Neuronal stem cell (in vitro differentiated cells): Measurements from ENCODE around the gene NFATC2.
"Not testable (repeated sequence)": the region's sequence is repeated elsewhere in the genome, so short reads cannot be mapped to it uniquely, and the experiment has no call there.

Source experiments
- DNase-seq: peaks from one replicate; pipeline ENCODE4 v3.0.0-alpha.2; 2013; ENCODE audit warnings: low spot score
- H2AFZ ChIP-seq: one replicate; pipeline ENCODE4 v1.6.1; 2013; ENCODE audit warnings: mild to moderate bottlenecking, low read length, inconsistent platforms
- H2AK5ac ChIP-seq: 2 replicates; pipeline ENCODE4 v1.6.1; 2013; ENCODE audit warnings: low read depth, mild to moderate bottlenecking, inconsistent platforms, low read length, moderate library complexity, mixed read lengths
- H2BK120ac ChIP-seq: 2 replicates; pipeline ENCODE4 v1.6.1; 2013; ENCODE audit warnings: low read depth, mild to moderate bottlenecking, inconsistent platforms, low read length, moderate library complexity, mixed read lengths
- H2BK12ac ChIP-seq: one replicate; pipeline ENCODE4 v1.6.1; 2013; ENCODE audit warnings: low read length, inconsistent platforms
- H2BK15ac ChIP-seq: 2 replicates; pipeline ENCODE4 v1.6.1; 2013; ENCODE audit warnings: mild to moderate bottlenecking, low read length, inconsistent platforms, mixed read lengths
- H2BK5ac ChIP-seq: one replicate; pipeline ENCODE4 v1.6.1; 2013; ENCODE audit warnings: inconsistent platforms, mild to moderate bottlenecking, low read length, moderate library complexity
- H3K14ac ChIP-seq: one replicate; pipeline ENCODE4 v1.6.1; 2013; ENCODE audit warnings: low read length, inconsistent platforms
- H3K18ac ChIP-seq: 2 replicates; pipeline ENCODE4 v1.6.1; 2013; ENCODE audit warnings: low read length, inconsistent platforms
- H3K23ac ChIP-seq: 2 replicates; pipeline ENCODE4 v1.6.1; 2013; ENCODE audit warnings: low read depth, mild to moderate bottlenecking, mixed read lengths, low read length, inconsistent platforms; ENCODE audit not compliant: poor library complexity
- H3K27ac ChIP-seq: replicated peaks from 3 replicates; pipeline ENCODE4 v1.5.1; 2013; ENCODE audit warnings: low read length, inconsistent platforms
- H3K27me3 ChIP-seq, 3 experiments: 2 replicates each; pipeline ENCODE4 v1.6.1; 2013; ENCODE audit warnings: low read length in 3 of 3, mild to moderate bottlenecking in 2 of 3, inconsistent platforms in 1 of 3, low read depth in 1 of 3, mixed read lengths in 1 of 3, moderate library complexity in 1 of 3; ENCODE audit not compliant: control insufficient read depth in 3 of 3, insufficient read depth in 3 of 3
- H3K36me3 ChIP-seq, 2 donors: replicated peaks in 1 of 2; 2 replicates each; pipeline ENCODE4 v1.6.1; 2013; ENCODE audit warnings: low read length in 2 of 2; ENCODE audit not compliant: control insufficient read depth in 2 of 2, insufficient read depth in 2 of 2
- H3K4ac ChIP-seq: 2 replicates; pipeline ENCODE4 v1.6.1; 2013; ENCODE audit warnings: inconsistent platforms, mild to moderate bottlenecking, low read length, moderate library complexity
- H3K4me1 ChIP-seq, 2 donors: 1 replicate in 1 of 2; 2 replicates in 1 of 2; pipeline ENCODE4 v1.6.1; 2013; ENCODE audit warnings: low read length in 2 of 2, low read depth in 1 of 2; ENCODE audit not compliant: control insufficient read depth in 2 of 2, insufficient read depth in 1 of 2
- H3K4me2 ChIP-seq: one replicate; pipeline ENCODE4 v1.6.1; 2013; ENCODE audit warnings: mild to moderate bottlenecking, low read length, inconsistent platforms; ENCODE audit not compliant: insufficient read depth, poor library complexity, severe bottlenecking
- H3K4me3 ChIP-seq, 2 donors: 2 replicates each; pipeline ENCODE4 v1.5.1; 2013; ENCODE audit warnings: low read length in 2 of 2, mild to moderate bottlenecking in 2 of 2, inconsistent platforms in 1 of 2, moderate library complexity in 1 of 2
- H3K79me1 ChIP-seq: one replicate; pipeline ENCODE4 v1.6.1; 2013; ENCODE audit warnings: low read depth, mild to moderate bottlenecking, inconsistent platforms, low read length, moderate library complexity
- H3K9ac ChIP-seq: one replicate; pipeline ENCODE4 v1.6.1; 2013; ENCODE audit warnings: mild to moderate bottlenecking, low read depth, low read length, inconsistent platforms; ENCODE audit not compliant: poor library complexity
- H3K9me3 ChIP-seq, 2 donors: replicated peaks in 1 of 2; 2 replicates each; pipeline versions ENCODE3 to v1.6.1; 2013; ENCODE audit warnings: low read length in 2 of 2, mild to moderate bottlenecking in 2 of 2, inconsistent platforms in 1 of 2, low read depth in 1 of 2, mixed read lengths in 1 of 2, moderate library complexity in 1 of 2; ENCODE audit not compliant: control insufficient read depth in 2 of 2, insufficient read depth in 1 of 2
- H4K8ac ChIP-seq: one replicate; pipeline ENCODE4 v1.6.1; 2013; ENCODE audit warnings: low read depth, mild to moderate bottlenecking, inconsistent platforms, low read length, moderate library complexity
- H4K91ac ChIP-seq: one replicate; pipeline ENCODE4 v1.6.1; 2013; ENCODE audit warnings: low read length, low read depth, mild to moderate bottlenecking, inconsistent platforms; ENCODE audit not compliant: poor library complexity
- WGBS, 2 donors: extraction: QIAGEN DNeasy Blood & Tissue Kit; methylation state at CpG; one replicate each; pipeline ENCODE4 v1.1.7; 2013; ENCODE audit warnings: missing lambda C conversion rate in 2 of 2, mixed read lengths in 1 of 2; ENCODE audit not compliant: insufficient read length in 2 of 2, insufficient replicate concordance in 1 of 2; ENCODE audit errors: extremely low coverage in 2 of 2; 5-methylcytosine and 5-hydroxymethylcytosine counted together

The NFATC2 gene

DNA sequence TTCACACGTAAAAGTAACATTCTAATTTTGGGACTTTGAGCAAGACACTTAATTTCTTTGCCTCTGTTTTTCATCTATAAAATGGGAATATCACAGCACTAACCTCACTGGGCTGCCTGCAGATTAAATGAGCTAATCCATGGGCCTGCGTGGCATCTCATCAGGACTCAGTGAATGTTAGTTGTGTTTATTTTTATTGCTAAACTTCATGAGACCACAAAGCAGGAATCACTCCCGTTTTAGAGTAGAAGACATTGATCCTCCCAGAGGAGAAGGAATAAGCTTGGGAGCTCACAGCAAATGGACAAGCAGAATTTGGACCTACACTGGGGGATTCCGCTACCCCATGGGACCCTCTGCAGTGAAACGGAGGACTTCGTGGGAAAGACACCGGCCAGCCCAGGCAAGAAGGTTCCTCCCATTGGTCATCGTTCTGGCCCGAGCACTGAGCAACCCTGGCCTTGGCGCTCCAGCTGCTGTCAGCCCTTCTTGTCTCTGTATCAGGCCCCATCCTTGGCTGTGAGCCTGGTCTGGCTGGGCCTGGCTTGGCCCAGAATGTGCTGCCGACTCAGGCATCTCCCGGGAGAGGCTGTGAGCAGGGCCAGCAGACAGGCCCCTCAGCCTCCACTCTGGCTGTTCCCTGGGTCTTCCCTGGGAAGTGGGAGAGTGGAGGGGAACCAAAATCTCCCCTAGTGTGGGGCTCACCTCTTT, 79.8 kb downstream of the NFATC2 start:
- Histone ChIP-seq H4K8ac (no peak overlapping the region), H3K9ac (no peak overlapping the region), H2BK120ac (no peak overlapping the region), H2AK5ac (no peak overlapping the region), H3K9me3 (no peaks in the 10 kb centered on the region), H3K79me1 (no peaks in the 10 kb centered on the region), H2BK12ac (no peak overlapping the region), H2BK5ac (no peak overlapping the region), H3K4ac (no peak overlapping the region), H2BK15ac (no peak overlapping the region), H3K4me1 (no peaks in the 10 kb centered on the region), H3K18ac (no peak overlapping the region), H2AFZ (no peak overlapping the region), H3K4me3 (no peak overlapping the region), H3K4me2 (no peak overlapping the region), H3K23ac (no peak overlapping the region), H3K27me3 (no peaks in the 10 kb centered on the region), H3K14ac (no peak overlapping the region), H3K36me3 (no peaks in the 10 kb centered on the region), H3K27ac (no peak overlapping the region), H4K91ac (no peak overlapping the region)
- no CpG with 5 or more reads among the region's 12 CpGs for WGBS, 2 donors
- no peak for DNase-seq

GRCh38 chr20:51461846-51462245, 80.7 kb downstream of the NFATC2 start:
- H3K27ac ChIP-seq, H2AFZ ChIP-seq, H3K14ac ChIP-seq, H3K9ac ChIP-seq, H2BK15ac ChIP-seq, H3K4me1 ChIP-seq, H2BK120ac ChIP-seq, H3K18ac ChIP-seq, H4K91ac ChIP-seq, H2BK5ac ChIP-seq, H3K36me3 ChIP-seq, H3K27me3 ChIP-seq, H3K79me1 ChIP-seq, H3K4me2 ChIP-seq, DNase-seq, H3K4me3 ChIP-seq, H3K23ac ChIP-seq, H3K9me3 ChIP-seq, H2AK5ac ChIP-seq, H2BK12ac ChIP-seq, H3K4ac ChIP-seq: not testable (repeated sequence)
- no CpG with 5 or more reads among the region's 5 CpGs for WGBS, 2 donors
- peak overlapping the region; percentile 29 for H4K8ac ChIP-seq

GRCh38 chr20:51461306-51461705, 81.2 kb downstream of the NFATC2 start:
- H3K23ac ChIP-seq: no peak overlapping the region
- no peak overlapping the region for H3K9ac ChIP-seq
- peaks cover 0 to 2% of the 10 kb centered on the region in 2 donors for H3K4me1 ChIP-seq
- no peaks in the 10 kb centered on the region for H3K36me3 ChIP-seq
- H2AK5ac ChIP-seq: no peak overlapping the region
- H3K27ac ChIP-seq: no peak overlapping the region
- no peak overlapping the region for H2AFZ ChIP-seq
- H3K9me3 ChIP-seq: no peaks in the 10 kb centered on the region
- H4K8ac ChIP-seq: no peak overlapping the region
- no peak overlapping the region for H3K4me3 ChIP-seq
- H3K14ac ChIP-seq: no peak overlapping the region
- WGBS, 2 donors: no CpG with 5 or more reads among the region's 8 CpGs
- no peak overlapping the region for H4K91ac ChIP-seq
- H2BK5ac ChIP-seq: no peak overlapping the region
- H3K27me3 ChIP-seq: no peaks in the 10 kb centered on the region
- H3K4ac ChIP-seq: no peak overlapping the region
- no peak overlapping the region for H2BK12ac ChIP-seq
- no peak overlapping the region for H2BK120ac ChIP-seq
- H3K4me2 ChIP-seq: no peak overlapping the region
- H3K18ac ChIP-seq: no peak overlapping the region
- DNase-seq: no peak
- H3K79me1 ChIP-seq: no peaks in the 10 kb centered on the region
- H2BK15ac ChIP-seq: no peak overlapping the region

- Histone ChIP-seq H2AFZ (no peak overlapping the region), H2BK15ac (no peak overlapping the region), H3K36me3 (no peaks in the 10 kb centered on the region), H3K14ac (no peak overlapping the region), H3K4me2 (no peak overlapping the region), H3K4me3 (no peak overlapping the region), H3K79me1 (no peaks in the 10 kb centered on the region), H2AK5ac (no peak overlapping the region), H3K27me3 (no peaks in the 10 kb centered on the region), H2BK5ac (no peak overlapping the region), H2BK120ac (no peak overlapping the region), H3K27ac (no peak overlapping the region), H3K9me3 (no peaks in the 10 kb centered on the region), H3K4ac (no peak overlapping the region), H3K9ac (no peak overlapping the region), H3K4me1 (peaks cover 0 to 4% of the 10 kb centered on the region in 2 donors), H2BK12ac (no peak overlapping the region), H4K91ac (no peak overlapping the region), H4K8ac (no peak overlapping the region), H3K23ac (no peak overlapping the region), H3K18ac (no peak overlapping the region)
- whole genome bisulfite sequencing, 2 donors: no CpG with 5 or more reads among the region's 13 CpGs
- DNase-seq: no peak
Measured at GRCh38 chr20:51460569-51461265, 81.8 kb downstream of the NFATC2 start.
